ENCODE measurements around the gene CLIC4. TPM values are rescaled to one million over a fixed set of nuclear protein-coding genes. Genes with fewer than 3 reads are reported as not detected.

The CLIC4 gene
- total and polyA plus RNA-seq, 9 of the 15 experiments (the other 6 are each of a cell fraction or from before 2014, with no cell fraction given), result 16.0 to 67.5 (median 38.4) TPM

- no peak for TF ChIP-seq ATF1 (CRISPR knock-in tag; IDR thresholded peaks at IDR 0.05)
- TF ChIP-seq ATF1 (tag; IDR thresholded peaks at IDR 0.05), result peak; percentile 79
- no peak for TF ChIP-seq ZBTB8A (IDR thresholded peaks at IDR 0.05; ENCODE audit: partially characterized antibody)
- no peak for TF ChIP-seq ZC3H4 (CRISPR knock-in tag; IDR thresholded peaks at IDR 0.05; ENCODE audit: borderline replicate concordance)
- no peak for TF ChIP-seq RBM39 (optimal IDR thresholded peaks at IDR 0.05; ENCODE audit: low read depth, low read length)
- TF ChIP-seq MCM5 (IDR thresholded peaks at IDR 0.05; ENCODE audit: low read depth), result no peak
- TF ChIP-seq ARNT (IDR thresholded peaks at IDR 0.05), result peak; percentile 79 to 89; a peak in 3 of 4 replicates
- TF ChIP-seq BRF1 (IDR thresholded peaks at IDR 0.05; ENCODE audit: borderline replicate concordance, extremely low read depth, insufficient read length), result no peak
- TF ChIP-seq TEAD1 (CRISPR knock-in tag; IDR thresholded peaks at IDR 0.05), result peak in 1 of 2 experiments; percentile 68; a peak in 1 of 4 replicates
- no peak for TF ChIP-seq SREBF1 (IDR thresholded peaks at IDR 0.05; ENCODE audit: borderline replicate concordance, low read depth, low read length)
- no peak for TF ChIP-seq SIX5 (IDR thresholded peaks at IDR 0.05; ENCODE audit: borderline replicate concordance in 1 of 2, insufficient read depth in 1 of 2, low read depth in 1 of 2, low read length in 2 of 2)
- no peak for TF ChIP-seq E2F4 (CRISPR knock-in tag; IDR thresholded peaks at IDR 0.05; ENCODE audit: low read depth)
- no peak for TF ChIP-seq TSC22D4 (tag; IDR thresholded peaks at IDR 0.05)
- 0 out of 2 replicates have a peak, but pooled peaks have one; percentile 27 for TF ChIP-seq RNF2 (IDR thresholded peaks at IDR 0.05)
- no peak for TF ChIP-seq SRSF3 (IDR thresholded peaks at IDR 0.05; ENCODE audit: insufficient read depth, low read length)
- TF ChIP-seq CHD7 (IDR thresholded peaks at IDR 0.05; ENCODE audit: low read depth, low read length), result no peak
Observed at GRCh38 chr1:24765308-24765988, 20.2 kb downstream of the CLIC4 start (continued).

All from K562 (cell line).